Peyer's patch (tissue), 4 donors: ENCODE data around the gene ATP2B1. TPM values are rescaled to one million over a fixed set of nuclear protein-coding genes. Genes with fewer than 3 reads are reported as not detected.

Experiments
- DNase-seq, 3 donors: peaks; one replicate each; pipeline ENCODE4 v3.0.0-alpha.2; 2017 to 2019
- H3K27ac ChIP-seq, 4 donors: fragments of 200-600 bp; sonication (generic); one replicate each; pipeline ENCODE4 v1.5.1; 2016 to 2019
- H3K27me3 ChIP-seq, 2 donors: fragments of 200-600 bp; sonication (generic); one replicate each; pipeline ENCODE4 v1.5.1; 2019
- H3K36me3 ChIP-seq, 3 donors: fragments of 200-600 bp; sonication (generic); one replicate each; pipeline ENCODE4 v1.5.1; 2016 to 2019
- H3K4me1 ChIP-seq, 4 donors: fragments of 200-600 bp; sonication (generic); one replicate each; pipeline ENCODE4 v1.5.1; 2016 to 2019
- H3K4me3 ChIP-seq, 4 donors: fragments of 200-600 bp; sonication (generic); 1 replicate in 3 of 4; 2 replicates in 1 of 4; pipeline ENCODE4 v1.5.1; 2016 to 2019; ENCODE audit warnings: mild to moderate bottlenecking in 1 of 4
- H3K9me3 ChIP-seq, 4 donors: fragments of 200-600 bp; sonication (generic); one replicate each; pipeline ENCODE4 v1.5.1; 2016 to 2019; ENCODE audit warnings: mild to moderate bottlenecking in 1 of 4
- CTCF ChIP-seq, 6 experiments: fragments of 450-650 bp in 4 of 6; fragments of 200-600 bp in 2 of 6; sonication (generic) in 1 of 6; IDR thresholded peaks; one replicate each; pipeline ENCODE4 v1.5.1; 2017 to 2019; ENCODE audit warnings: antibody characterized with exemption in 6 of 6, mild to moderate bottlenecking in 3 of 6, moderate library complexity in 1 of 6
- POLR2A ChIP-seq, 2 donors: fragments of 450-650 bp; IDR thresholded peaks; one replicate each; pipeline ENCODE4 v1.5.1; 2017; ENCODE audit warnings: antibody characterized with exemption in 2 of 2, mild to moderate bottlenecking in 2 of 2, moderate library complexity in 2 of 2
- total RNA-seq, 4 donors: library from RNA; depleted of rRNA; stranded (reverse); fragments of >200 nt; gene quantifications; one replicate each; pipeline ENCODE4 v1.1.0, GENCODE V29; 2016

The ATP2B1 gene
- total RNA-seq, 4 donors from 2014 or later, result 79.2 to 117 (median 85.7) TPM

DNA sequence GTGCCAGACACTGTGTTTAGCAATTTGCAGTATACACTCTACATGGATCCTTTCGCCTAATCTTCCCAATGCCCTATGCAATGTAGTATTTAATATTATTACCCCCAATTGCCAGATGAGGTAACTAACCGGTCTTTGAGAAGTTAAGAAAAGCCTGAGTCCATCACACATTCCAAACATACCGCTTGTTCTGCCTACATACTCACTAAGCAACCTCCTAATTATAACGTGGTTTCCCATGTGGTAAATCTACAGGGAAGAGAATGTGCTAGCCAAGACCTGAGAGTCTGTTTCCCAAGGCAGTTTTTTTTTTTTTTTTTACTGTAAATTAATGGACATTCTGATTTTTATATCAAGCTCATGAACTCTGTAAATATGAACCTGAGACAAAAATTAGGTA, 37.2 kb downstream of the ATP2B1 start:
- Histone ChIP-seq H3K4me1 (peaks cover 0 to 3% (median 0%) of the 10 kb centered on the region in 4 donors), H3K36me3 (no peaks in the 10 kb centered on the region), H3K9me3 (no peaks in the 10 kb centered on the region), H3K27me3 (no peaks in the 10 kb centered on the region), H3K27ac (no peak overlapping the region), H3K4me3 (no peak overlapping the region)
- TF ChIP-seq CTCF (IDR thresholded peaks at IDR 0.05) (no peak), POLR2A (IDR thresholded peaks at IDR 0.05) (no peak)
- no peak for DNase-seq

- no peak overlapping the region for H3K4me3 ChIP-seq
These were observed 39.4 kb downstream of the ATP2B1 start for GRCh38 chr12:89669197-89669596.

DNA sequence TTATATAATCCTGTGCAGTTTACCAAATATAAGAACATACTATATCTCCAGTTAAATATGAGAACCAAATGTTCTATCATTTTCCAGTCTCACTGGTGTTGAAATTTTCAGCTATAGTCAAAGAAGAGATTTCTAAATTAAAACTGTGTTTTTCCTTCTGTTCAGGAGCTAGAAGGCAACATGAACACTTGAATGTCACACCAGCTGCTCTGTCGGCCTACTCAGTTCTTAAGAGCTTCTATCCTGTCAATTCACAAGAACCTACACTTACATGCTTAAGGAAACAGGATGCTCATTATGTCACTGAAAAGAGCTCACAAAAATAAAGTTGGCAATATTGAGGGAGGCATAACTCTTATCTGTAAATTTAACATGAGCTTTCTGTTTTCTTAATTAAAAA, 43.1 kb downstream of the ATP2B1 start:
- H3K4me1 ChIP-seq, result peaks cover 0 to 29% (median 11%) of the 10 kb centered on the region in 4 donors
- no peaks in the 10 kb centered on the region for H3K27me3 ChIP-seq
- no peak overlapping the region for H3K4me3 ChIP-seq
- no peak for DNase-seq
- H3K36me3 ChIP-seq, result no peaks in the 10 kb centered on the region
- TF ChIP-seq CTCF (IDR thresholded peaks at IDR 0.05) (no peak), POLR2A (IDR thresholded peaks at IDR 0.05) (no peak)
- H3K9me3 ChIP-seq, result no peaks in the 10 kb centered on the region
- no peak overlapping the region for H3K27ac ChIP-seq

More at GRCh38 chr12:89669197-89669596, 39.4 kb downstream of the ATP2B1 start:
- H3K4me1 ChIP-seq, result peaks cover 0 to 8% (median 2%) of the 10 kb centered on the region in 4 donors
- H3K27me3 ChIP-seq, result no peaks in the 10 kb centered on the region
- no peaks in the 10 kb centered on the region for H3K9me3 ChIP-seq
- TF ChIP-seq POLR2A (IDR thresholded peaks at IDR 0.05) (no peak), CTCF (IDR thresholded peaks at IDR 0.05) (no peak)
- no peak for DNase-seq
- H3K36me3 ChIP-seq, result no peaks in the 10 kb centered on the region
- no peak overlapping the region for H3K27ac ChIP-seq

DNA sequence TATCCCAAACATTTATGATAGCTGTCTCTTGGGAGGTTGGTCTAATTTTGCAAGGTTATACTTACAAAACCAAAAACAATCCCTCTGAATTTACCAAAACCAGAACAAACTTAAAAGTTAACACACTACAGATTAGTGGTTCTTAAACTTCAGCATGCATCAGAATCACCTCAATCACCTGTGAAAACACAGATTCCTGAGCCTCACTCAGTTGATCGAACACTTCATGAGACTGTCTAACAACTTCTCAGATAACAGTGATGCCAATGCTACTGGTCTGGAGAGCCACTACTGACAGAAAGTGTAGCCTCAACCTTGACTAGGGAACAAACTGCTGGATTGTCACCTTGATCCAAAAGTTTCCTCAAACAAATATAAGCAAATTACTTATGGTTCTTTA, 44.2 kb downstream of the ATP2B1 start:
- Histone ChIP-seq H3K4me3 (no peak overlapping the region), H3K36me3 (no peaks in the 10 kb centered on the region), H3K4me1 (peaks cover 0 to 29% (median 11%) of the 10 kb centered on the region in 4 donors), H3K9me3 (no peaks in the 10 kb centered on the region), H3K27ac (no peak overlapping the region), H3K27me3 (no peaks in the 10 kb centered on the region)
- DNase-seq, result no peak
- no peak for TF ChIP-seq POLR2A (IDR thresholded peaks at IDR 0.05)
- TF ChIP-seq CTCF (IDR thresholded peaks at IDR 0.05), result no peak

DNA sequence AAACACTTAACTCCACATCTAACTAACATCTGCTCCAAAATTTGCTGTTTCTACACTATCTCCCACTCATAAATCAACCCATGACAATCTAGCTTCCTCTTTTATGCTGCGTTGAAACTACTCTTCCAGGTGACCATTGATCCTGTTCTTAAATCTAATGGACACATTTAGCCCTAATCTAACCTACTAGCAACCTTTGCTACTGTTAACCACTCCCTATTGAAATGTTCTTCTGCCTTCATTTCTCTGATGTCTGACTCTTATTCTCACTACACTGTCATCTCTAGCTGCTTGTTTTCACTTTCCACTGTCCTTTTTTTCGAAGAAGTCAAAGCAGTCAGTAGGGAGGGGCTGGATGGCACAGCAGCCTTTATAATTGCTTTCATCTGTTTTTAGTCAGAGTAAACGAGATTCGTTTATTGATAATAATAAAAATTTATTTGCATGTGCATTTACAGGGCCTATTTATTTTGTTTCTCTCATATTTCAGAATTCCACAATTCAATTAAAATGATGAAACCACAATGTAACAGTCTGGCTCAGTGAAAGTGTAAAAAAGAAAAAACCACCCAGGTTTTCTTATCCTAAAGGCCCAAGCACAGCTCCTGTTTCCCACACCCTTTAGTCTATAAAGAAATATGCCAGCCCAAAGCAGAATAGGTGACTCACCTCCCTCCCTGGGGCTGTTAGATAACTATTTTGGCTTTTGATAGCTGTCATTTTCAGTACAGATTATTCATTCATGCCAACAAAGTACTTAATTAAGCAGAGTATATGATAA, 44.9 kb downstream of the ATP2B1 start:
- no peak overlapping the region for H3K27ac ChIP-seq
- no peaks in the 10 kb centered on the region for H3K9me3 ChIP-seq
- H3K36me3 ChIP-seq, result no peaks in the 10 kb centered on the region
- TF ChIP-seq CTCF (IDR thresholded peaks at IDR 0.05), result no peak
- no peak for TF ChIP-seq POLR2A (IDR thresholded peaks at IDR 0.05)
- no peaks in the 10 kb centered on the region for H3K27me3 ChIP-seq
- no peak overlapping the region for H3K4me3 ChIP-seq
- peaks cover 0 to 29% (median 11%) of the 10 kb centered on the region in 4 donors for H3K4me1 ChIP-seq
- DNase-seq, result no peak
